Measurements from ENCODE around the gene CCDC40. TPM values are rescaled to one million over a fixed set of nuclear protein-coding genes. Genes with fewer than 3 reads are reported as not detected.

CCDC40 gene
- total RNA-seq, 1 donor: 6.9 TPM

- TF ChIP-seq, protein P1, sequence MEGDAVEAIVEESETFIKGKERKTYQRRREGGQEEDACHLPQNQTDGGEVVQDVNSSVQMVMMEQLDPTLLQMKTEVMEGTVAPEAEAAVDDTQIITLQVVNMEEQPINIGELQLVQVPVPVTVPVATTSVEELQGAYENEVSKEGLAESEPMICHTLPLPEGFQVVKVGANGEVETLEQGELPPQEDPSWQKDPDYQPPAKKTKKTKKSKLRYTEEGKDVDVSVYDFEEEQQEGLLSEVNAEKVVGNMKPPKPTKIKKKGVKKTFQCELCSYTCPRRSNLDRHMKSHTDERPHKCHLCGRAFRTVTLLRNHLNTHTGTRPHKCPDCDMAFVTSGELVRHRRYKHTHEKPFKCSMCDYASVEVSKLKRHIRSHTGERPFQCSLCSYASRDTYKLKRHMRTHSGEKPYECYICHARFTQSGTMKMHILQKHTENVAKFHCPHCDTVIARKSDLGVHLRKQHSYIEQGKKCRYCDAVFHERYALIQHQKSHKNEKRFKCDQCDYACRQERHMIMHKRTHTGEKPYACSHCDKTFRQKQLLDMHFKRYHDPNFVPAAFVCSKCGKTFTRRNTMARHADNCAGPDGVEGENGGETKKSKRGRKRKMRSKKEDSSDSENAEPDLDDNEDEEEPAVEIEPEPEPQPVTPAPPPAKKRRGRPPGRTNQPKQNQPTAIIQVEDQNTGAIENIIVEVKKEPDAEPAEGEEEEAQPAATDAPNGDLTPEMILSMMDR (IDR thresholded peaks at IDR 0.05; ENCODE audit: insufficient read depth, low read depth, low read length): no peak
- no peak for DNase-seq (ENCODE audit: low read depth)
Measured at GRCh38 chr17:80011989-80012555, 24.4 kb upstream of the CCDC40 start.

DNA sequence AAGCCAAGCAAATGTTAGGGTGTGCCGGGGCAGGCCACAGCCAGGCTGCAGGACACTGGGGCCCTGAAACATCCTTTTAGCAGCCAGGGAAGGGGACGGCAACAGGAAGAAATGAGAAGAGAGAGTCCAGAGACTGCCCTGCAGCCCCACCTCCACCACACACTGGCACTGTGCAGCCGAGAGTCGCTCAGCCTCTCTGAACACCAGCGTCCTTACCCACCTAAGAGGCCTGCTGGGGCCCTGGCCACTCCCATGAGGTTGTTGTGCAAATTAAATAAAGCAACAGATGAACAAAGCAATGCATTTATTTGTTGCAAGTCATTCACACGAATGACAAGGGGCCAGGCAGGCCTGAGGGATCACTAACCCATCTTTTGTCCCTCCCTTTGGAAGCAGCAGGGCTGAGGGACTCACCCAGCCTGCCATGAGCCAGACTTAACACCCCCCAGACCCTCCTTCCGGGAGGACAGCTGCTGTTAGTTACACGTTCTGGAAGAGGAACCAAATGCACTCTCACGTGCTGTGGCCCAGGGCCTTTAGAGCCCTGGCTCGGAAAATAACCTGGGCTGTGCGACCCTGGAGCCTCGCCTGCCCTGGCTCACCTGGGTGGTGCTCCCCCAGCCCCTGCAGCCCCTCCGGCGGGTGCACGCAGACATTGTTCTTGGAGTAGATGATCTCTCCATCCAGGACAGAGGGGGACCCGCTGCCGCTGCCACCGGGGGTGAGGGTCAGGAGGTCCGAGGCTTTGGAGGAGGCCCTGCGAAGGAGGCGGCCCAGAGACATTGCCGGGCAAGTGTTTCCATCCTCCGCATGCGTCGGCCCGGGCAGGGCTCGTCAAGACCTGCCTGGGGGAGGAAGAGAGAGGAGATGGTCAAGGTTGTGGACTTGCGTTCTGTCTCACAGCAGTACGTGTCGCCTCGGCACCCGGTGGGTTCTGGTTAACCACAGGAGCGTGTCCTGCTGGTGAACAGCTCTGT is 23.4 kb upstream of the CCDC40 start:
- no peak for DNase-seq (ENCODE audit: low read depth)
- TF ChIP-seq, protein P1 (IDR thresholded peaks at IDR 0.05; ENCODE audit: insufficient read depth, low read depth, low read length): no peak

More at GRCh38 chr17:80011989-80012555, 24.4 kb upstream of the CCDC40 start:
- no peak overlapping the region for H3K4me3 ChIP-seq (ENCODE audit: low read depth, low read length)

GRCh38 chr17:80017226-80018010 is 19.0 kb upstream of the CCDC40 start:
- no peak for DNase-seq (ENCODE audit: low read depth)
- TF ChIP-seq, protein P1 (IDR thresholded peaks at IDR 0.05; ENCODE audit: insufficient read depth, low read depth, low read length): no peak
- no peak overlapping the region for H3K4me3 ChIP-seq (ENCODE audit: low read depth, low read length)

More for the DNA sequence above, 23.4 kb upstream of the CCDC40 start:
- no peak overlapping the region for H3K4me3 ChIP-seq (ENCODE audit: low read depth, low read length)

- no peak overlapping the region for H3K4me3 ChIP-seq (ENCODE audit: low read depth, low read length)
- DNase-seq (ENCODE audit: low read depth): peak; percentile 27
- TF ChIP-seq, protein P1 (IDR thresholded peaks at IDR 0.05; ENCODE audit: insufficient read depth, low read depth, low read length): no peak
Measured at GRCh38 chr17:80018917-80019651, 17.4 kb upstream of the CCDC40 start.

DNA sequence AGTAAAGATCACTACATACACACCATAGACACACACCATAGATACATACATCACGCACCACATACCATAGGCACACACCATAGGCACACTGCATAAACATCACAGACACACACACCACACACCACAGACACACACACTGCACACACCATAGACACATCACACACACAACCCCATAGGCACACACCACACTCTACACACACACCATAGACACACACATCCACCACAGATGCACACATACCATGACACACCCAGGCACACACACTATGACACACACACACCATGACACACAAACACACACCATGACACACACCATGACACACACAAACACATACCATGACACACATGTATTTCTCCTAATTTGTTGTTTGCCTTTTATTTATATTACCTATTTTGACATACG is 14.8 kb upstream of the CCDC40 start:
- TF ChIP-seq, protein P1 (IDR thresholded peaks at IDR 0.05; ENCODE audit: insufficient read depth, low read depth, low read length): no peak
- no peak overlapping the region for H3K4me3 ChIP-seq (ENCODE audit: low read depth, low read length)

More for the DNA sequence above, 14.8 kb upstream of the CCDC40 start:
- DNase-seq (ENCODE audit: low read depth): no peak

All from fibroblast of villous mesenchyme (primary cell).